ENCODE results near the gene KIRREL3.
"Not testable (repeated sequence)": the region's sequence is repeated elsewhere in the genome, so short reads cannot be mapped to it uniquely, and the experiment has no call there.

KIRREL3 gene

GRCh38 chr11:126965331-126965730, 35.2 kb downstream of the KIRREL3 start:
- no peak for TF ChIP-seq JUND (IDR thresholded peaks at IDR 0.05; ENCODE audit: low read depth)
- no peak for DNase-seq (ENCODE audit: low read depth in 1 of 2, low spot score in 1 of 2)
- in situ Hi-C loops (cut with HindIII; ENCODE audit: low pct_unique_long_range_greater_than_20kb, low sequenced_read_pairs), result no loop called here

DNA sequence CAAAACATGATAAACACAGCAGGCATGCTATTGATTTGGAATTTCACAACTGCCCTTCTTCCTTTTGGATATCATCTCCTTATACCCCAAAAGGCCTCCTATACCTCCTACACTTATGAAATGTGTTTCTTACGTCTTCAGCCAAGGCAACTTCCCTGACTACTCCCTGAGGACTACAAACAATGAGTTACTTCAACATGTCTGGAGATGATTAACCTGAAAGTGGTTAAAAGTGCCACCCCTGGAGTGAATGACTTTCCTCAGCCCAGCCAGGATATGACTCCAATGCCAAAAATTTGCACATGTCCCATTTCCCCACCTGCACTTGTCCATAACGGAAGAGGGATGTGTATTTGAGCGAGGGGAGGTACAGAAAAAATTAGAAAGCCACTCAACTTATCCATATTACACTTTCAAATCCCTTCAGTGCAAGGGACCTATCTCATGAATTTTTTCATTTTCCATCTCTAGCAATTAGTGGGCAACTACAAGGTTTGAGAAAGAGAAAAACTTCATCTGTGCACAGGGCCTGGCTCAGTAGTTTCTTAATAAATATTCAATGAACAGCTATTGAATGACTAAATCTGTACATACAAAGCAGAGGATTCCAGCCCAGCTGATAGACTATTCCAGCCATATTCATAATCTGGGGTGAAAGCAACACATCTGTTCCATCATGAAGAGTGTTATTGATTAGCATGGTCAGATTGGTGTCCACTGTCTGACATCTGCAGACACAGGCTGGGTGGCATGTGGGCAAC, 36.8 kb downstream of the KIRREL3 start:
- DNase-seq (ENCODE audit: low read depth in 1 of 2, low spot score in 1 of 2), result no peak
- in situ Hi-C loops (cut with HindIII; ENCODE audit: low pct_unique_long_range_greater_than_20kb, low sequenced_read_pairs), result no loop called here
- TF ChIP-seq JUND (IDR thresholded peaks at IDR 0.05; ENCODE audit: low read depth), result no peak

- TF ChIP-seq JUND (IDR thresholded peaks at IDR 0.05; ENCODE audit: low read depth), result no peak
- in situ Hi-C loops (cut with HindIII; ENCODE audit: low pct_unique_long_range_greater_than_20kb, low sequenced_read_pairs), result no loop called here
- DNase-seq (ENCODE audit: low read depth in 1 of 2, low spot score in 1 of 2), result no peak
Measured at GRCh38 chr11:126963115-126963514, 37.5 kb downstream of the KIRREL3 start.

DNA sequence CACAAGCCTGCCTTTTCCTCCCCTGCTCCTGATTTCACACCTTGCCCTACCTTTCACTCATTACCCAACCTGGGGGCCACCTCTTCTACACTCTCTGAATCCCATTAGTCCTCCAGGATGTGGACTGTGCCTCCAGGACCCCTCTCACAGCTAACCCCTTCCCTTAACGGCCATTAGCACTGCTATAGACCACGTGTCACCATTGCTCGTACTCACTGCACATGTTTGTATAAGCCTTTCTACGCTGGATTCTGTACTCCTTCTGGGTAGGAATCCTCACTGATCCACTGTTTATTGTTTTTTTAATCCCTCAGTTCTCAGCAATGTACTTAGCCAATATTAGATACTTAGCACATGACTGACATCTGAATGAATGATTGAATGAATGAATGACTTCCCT, 40.9 kb downstream of the KIRREL3 start:
- no peak for DNase-seq (ENCODE audit: low read depth in 1 of 2, low spot score in 1 of 2)
- in situ Hi-C loops (cut with HindIII; ENCODE audit: low pct_unique_long_range_greater_than_20kb, low sequenced_read_pairs), result no loop called here
- TF ChIP-seq JUND (IDR thresholded peaks at IDR 0.05; ENCODE audit: low read depth), result no peak

- no peak for DNase-seq (ENCODE audit: low read depth in 1 of 2, low spot score in 1 of 2)
- in situ Hi-C loops (cut with HindIII; ENCODE audit: low pct_unique_long_range_greater_than_20kb, low sequenced_read_pairs), result no loop called here
- no peak for TF ChIP-seq JUND (IDR thresholded peaks at IDR 0.05; ENCODE audit: low read depth)
Measured at GRCh38 chr11:126956635-126957034, 43.9 kb downstream of the KIRREL3 start.

DNA sequence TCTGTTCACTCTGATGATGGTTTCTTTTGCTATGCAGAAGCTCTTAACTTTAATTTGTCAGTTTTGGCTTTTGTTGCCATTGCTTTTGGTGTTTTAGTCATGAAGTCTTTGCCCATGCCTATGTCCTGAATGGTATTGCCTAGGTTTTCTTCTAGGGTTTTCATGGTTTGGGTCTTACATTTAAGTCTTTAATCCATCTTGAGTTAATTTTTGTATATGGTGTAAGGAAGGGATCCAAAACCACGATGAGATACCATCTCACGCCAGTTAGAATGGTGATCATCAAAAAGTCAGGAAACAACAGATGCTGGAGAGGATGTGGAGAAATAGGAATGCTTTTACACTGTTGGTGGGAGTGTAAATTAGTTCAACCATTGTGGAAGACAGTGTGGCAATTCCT, 48.0 kb downstream of the KIRREL3 start:
- in situ Hi-C loops (cut with HindIII; ENCODE audit: low pct_unique_long_range_greater_than_20kb, low sequenced_read_pairs); DNase-seq (ENCODE audit: low read depth in 1 of 2, low spot score in 1 of 2): not testable (repeated sequence)

GRCh38 chr11:126951465-126951864, 49.1 kb downstream of the KIRREL3 start:
- no peak for DNase-seq (ENCODE audit: low read depth in 1 of 2, low spot score in 1 of 2)
- in situ Hi-C loops (cut with HindIII; ENCODE audit: low pct_unique_long_range_greater_than_20kb, low sequenced_read_pairs), result no loop called here
- no peak for TF ChIP-seq JUND (IDR thresholded peaks at IDR 0.05; ENCODE audit: low read depth)

DNA sequence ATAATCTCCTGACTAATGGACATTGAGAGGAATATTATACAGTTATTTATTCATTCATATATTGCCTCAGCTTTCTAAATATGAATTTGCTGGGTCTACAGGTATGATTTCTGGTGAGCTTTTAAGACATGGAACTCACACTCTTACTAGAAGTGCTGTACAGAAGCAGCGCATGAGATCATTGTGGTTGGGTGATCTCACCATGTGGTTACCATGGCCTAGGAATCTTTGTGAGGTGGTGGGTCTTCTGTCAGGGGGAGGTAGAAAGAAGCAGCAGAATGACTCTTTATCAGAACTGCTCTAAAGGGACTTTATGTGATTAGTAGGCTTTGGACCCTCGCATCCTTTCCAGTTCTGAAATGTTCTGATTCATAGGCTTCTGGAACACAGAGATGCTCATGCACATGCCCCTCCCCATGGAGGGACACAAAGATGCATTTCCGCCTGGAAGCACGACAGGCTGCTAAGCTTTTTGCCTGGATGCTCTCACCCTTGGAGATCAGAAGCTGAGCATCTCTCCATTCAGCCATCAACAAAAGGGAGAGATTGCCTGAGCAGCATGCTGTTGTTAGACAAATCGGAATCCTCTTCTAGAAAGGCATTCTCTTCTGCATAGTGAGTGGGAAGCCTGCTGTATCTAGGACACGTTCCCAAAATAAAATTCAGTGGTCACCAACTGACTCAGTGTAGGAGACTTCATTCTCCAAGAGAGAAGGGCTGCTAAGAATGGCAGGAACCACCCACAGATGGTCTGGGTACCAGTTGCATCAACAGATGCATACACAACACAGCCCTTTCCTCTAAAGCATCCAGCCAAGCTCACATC, 51.3 kb downstream of the KIRREL3 start:
- no peak for DNase-seq (ENCODE audit: low read depth in 1 of 2, low spot score in 1 of 2)
- in situ Hi-C loops (cut with HindIII; ENCODE audit: low pct_unique_long_range_greater_than_20kb, low sequenced_read_pairs), result no loop called here
- TF ChIP-seq JUND (IDR thresholded peaks at IDR 0.05; ENCODE audit: low read depth), result no peak

DNA sequence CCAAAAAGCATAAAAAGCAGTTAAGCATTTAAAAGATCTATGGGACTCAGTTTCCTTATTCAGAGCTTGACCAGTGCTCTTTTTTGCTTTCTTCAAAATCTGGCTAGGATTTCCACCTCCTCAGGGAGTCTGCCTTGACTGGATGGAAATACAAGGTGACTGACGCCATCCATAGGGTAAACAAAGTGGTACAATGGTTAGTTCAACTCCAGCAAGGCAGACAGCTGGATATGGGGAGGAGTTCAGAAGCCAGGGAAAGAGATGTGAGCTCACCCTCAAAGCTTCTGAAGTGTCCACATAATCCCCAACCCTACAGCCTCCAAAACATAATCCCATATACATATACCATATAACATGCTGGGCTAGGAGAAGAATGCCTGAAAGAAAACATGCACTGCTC, 52.0 kb downstream of the KIRREL3 start:
- in situ Hi-C loops (cut with HindIII; ENCODE audit: low pct_unique_long_range_greater_than_20kb, low sequenced_read_pairs), result no loop called here
- no peak for TF ChIP-seq JUND (IDR thresholded peaks at IDR 0.05; ENCODE audit: low read depth)
- no peak for DNase-seq (ENCODE audit: low read depth in 1 of 2, low spot score in 1 of 2)

DNA sequence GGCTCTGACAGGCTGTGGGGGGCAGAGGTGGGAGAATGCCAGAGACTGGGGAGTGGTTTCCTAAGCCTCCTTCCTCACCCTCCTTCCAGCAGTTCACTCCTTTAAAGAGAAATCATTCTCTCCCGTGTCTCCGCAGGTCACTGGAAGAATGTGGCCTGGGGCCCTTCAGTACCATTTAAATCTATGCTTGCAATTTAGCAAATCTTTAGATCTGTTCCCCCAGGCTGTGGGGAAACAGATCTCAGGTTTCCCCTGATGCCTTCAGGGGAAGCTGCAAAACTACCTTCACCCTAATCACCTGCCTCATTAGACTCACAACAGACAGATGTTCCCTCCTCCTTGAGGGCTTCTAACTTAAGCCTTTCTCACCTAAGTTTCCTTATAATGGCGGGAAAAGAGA, 55.3 kb downstream of the KIRREL3 start:
- no peak for TF ChIP-seq JUND (IDR thresholded peaks at IDR 0.05; ENCODE audit: low read depth)
- no peak for DNase-seq (ENCODE audit: low read depth in 1 of 2, low spot score in 1 of 2)
- in situ Hi-C loops (cut with HindIII; ENCODE audit: low pct_unique_long_range_greater_than_20kb, low sequenced_read_pairs), result no loop called here

- DNase-seq (ENCODE audit: low read depth in 1 of 2, low spot score in 1 of 2), result no peak
- no peak for TF ChIP-seq JUND (IDR thresholded peaks at IDR 0.05; ENCODE audit: low read depth)
- in situ Hi-C loops (cut with HindIII; ENCODE audit: low pct_unique_long_range_greater_than_20kb, low sequenced_read_pairs), result no loop called here
Measured at GRCh38 chr11:126943316-126943715, 57.3 kb downstream of the KIRREL3 start.

DNA sequence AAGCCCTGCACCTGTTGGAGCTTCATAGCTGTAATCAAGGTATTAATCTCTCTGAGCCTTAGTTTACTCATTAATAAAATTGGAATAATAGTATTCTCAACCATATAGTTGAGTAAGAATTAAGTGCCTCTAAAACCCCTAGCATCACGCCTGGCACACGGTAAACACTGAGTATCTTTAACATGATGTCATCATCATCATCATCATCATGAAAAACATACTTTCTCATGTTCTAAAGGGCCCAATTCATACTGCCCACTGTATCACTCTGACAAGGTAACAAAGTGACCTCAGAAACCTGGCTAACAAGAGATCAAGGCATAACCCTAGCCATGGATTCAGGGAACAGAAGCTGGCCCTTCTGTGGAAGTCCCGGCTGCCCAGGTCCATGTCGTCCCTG, 58.4 kb downstream of the KIRREL3 start:
- no peak for TF ChIP-seq JUND (IDR thresholded peaks at IDR 0.05; ENCODE audit: low read depth)
- DNase-seq (ENCODE audit: low read depth in 1 of 2, low spot score in 1 of 2), result no peak
- in situ Hi-C loops (cut with HindIII; ENCODE audit: low pct_unique_long_range_greater_than_20kb, low sequenced_read_pairs), result no loop called here

DNA sequence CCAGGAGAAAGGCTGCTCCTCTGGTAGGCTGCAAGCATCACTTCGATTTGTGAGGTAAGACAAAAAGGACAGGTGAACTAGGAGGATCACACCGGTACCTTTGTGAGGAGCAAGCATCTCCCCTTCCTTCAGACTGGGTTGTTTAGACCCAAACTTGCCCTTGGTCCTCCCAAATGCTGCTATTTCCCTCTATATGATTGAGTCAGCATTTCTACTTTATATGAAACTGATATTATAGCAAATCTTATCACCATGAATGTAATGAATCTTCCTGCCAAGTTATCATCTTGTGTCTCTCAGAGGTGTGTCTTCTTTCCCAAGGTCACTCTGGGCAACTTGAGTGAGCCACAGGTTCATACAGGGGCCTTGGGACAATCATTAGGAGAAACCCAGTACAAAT, 61.0 kb downstream of the KIRREL3 start:
- no peak for TF ChIP-seq JUND (IDR thresholded peaks at IDR 0.05; ENCODE audit: low read depth)
- no peak for DNase-seq (ENCODE audit: low read depth in 1 of 2, low spot score in 1 of 2)
- in situ Hi-C loops (cut with HindIII; ENCODE audit: low pct_unique_long_range_greater_than_20kb, low sequenced_read_pairs), result no loop called here

All from T47D (cell line).